ENCODE measurements around the gene RNF213.

Gene RNF213

GRCh38 chr17:80261159-80261894, 675 bp downstream of the RNF213 start:
- TF ChIP-seq CTCF (conservative IDR thresholded peaks at IDR 0.05): no peak
- H3K27ac ChIP-seq: peak overlapping the region; percentile 98

- peak overlapping the region; percentile 98 for H3K27ac ChIP-seq
Measured at GRCh38 chr17:80261895-80262279, 1.2 kb downstream of the RNF213 start.

GRCh38 chr17:80262291-80262690, 1.6 kb downstream of the RNF213 start:
- TF ChIP-seq CTCF (conservative IDR thresholded peaks at IDR 0.05): no peak
- H3K27ac ChIP-seq: peak overlapping the region; percentile 98

More at GRCh38 chr17:80261895-80262279, 1.2 kb downstream of the RNF213 start:
- TF ChIP-seq CTCF (conservative IDR thresholded peaks at IDR 0.05): no peak

GRCh38 chr17:80262775-80263244, 2.2 kb downstream of the RNF213 start:
- peak overlapping the region; percentile 98 for H3K27ac ChIP-seq
- TF ChIP-seq CTCF (conservative IDR thresholded peaks at IDR 0.05): no peak

- no peak for TF ChIP-seq CTCF (conservative IDR thresholded peaks at IDR 0.05)
- H3K27ac ChIP-seq: peak overlapping the region; percentile 98
Measured at GRCh38 chr17:80263253-80264204, 2.9 kb downstream of the RNF213 start.

- TF ChIP-seq CTCF (conservative IDR thresholded peaks at IDR 0.05): no peak
- peak overlapping the region; percentile 98 for H3K27ac ChIP-seq
Measured at GRCh38 chr17:80264205-80265075, 3.8 kb downstream of the RNF213 start.

Measured in VCaP (cell line).